Liver (tissue), 9 donors: ENCODE data around the gene RAN. TPM values are rescaled to one million over a fixed set of nuclear protein-coding genes. Genes with fewer than 3 reads are reported as not detected.

ENCODE experiments used
- DNase-seq: peaks from one replicate; pipeline ENCODE4 v3.0.0-alpha.2; 2017; ENCODE audit warnings: low spot score
- H3K27ac ChIP-seq, 2 donors: one replicate each; pipeline ENCODE4 v1.7.0; 2013; ENCODE audit warnings: inconsistent platforms in 2 of 2, low read length in 2 of 2, control low read depth in 1 of 2, low read depth in 1 of 2, mild to moderate bottlenecking in 1 of 2
- H3K27me3 ChIP-seq, 4 donors: one replicate each; pipeline versions ENCODE4 v1.6.1 to v1.7.0; 2013; ENCODE audit warnings: low read length in 3 of 4, inconsistent platforms in 1 of 4, mild to moderate bottlenecking in 1 of 4, moderate library complexity in 1 of 4; ENCODE audit not compliant: control insufficient read depth in 4 of 4, insufficient read depth in 4 of 4
- H3K36me3 ChIP-seq, 4 donors: one replicate each; pipeline versions ENCODE4 v1.6.1 to v1.7.0; 2013; ENCODE audit warnings: low read length in 3 of 4, mild to moderate bottlenecking in 3 of 4, low read depth in 1 of 4, moderate library complexity in 1 of 4; ENCODE audit not compliant: control insufficient read depth in 4 of 4, insufficient read depth in 3 of 4
- H3K4me1 ChIP-seq, 4 donors: one replicate each; pipeline versions ENCODE4 v1.6.1 to v1.7.0; 2013; ENCODE audit warnings: low read length in 3 of 4, mild to moderate bottlenecking in 3 of 4, moderate library complexity in 1 of 4; ENCODE audit not compliant: control insufficient read depth in 4 of 4, insufficient read depth in 4 of 4
- H3K4me3 ChIP-seq, 3 donors: one replicate each; pipeline versions ENCODE4 v1.6.1 to v1.7.0; 2013; ENCODE audit warnings: low read length in 3 of 3, control low read depth in 1 of 3, low read depth in 1 of 3, mild to moderate bottlenecking in 1 of 3
- H3K9ac ChIP-seq, 2 donors: one replicate each; pipeline ENCODE4 v1.7.0; 2013; ENCODE audit warnings: low read length in 2 of 2, mild to moderate bottlenecking in 2 of 2, moderate library complexity in 2 of 2, control low read depth in 1 of 2, low read depth in 1 of 2
- H3K9me3 ChIP-seq, 4 donors: one replicate each; pipeline versions ENCODE4 v1.6.1 to v1.7.0; 2013; ENCODE audit warnings: low read length in 3 of 4; ENCODE audit not compliant: control insufficient read depth in 4 of 4
- EGR1 ChIP-seq, 2 donors: IDR thresholded peaks; 2 replicates each; pipeline ENCODE4 v1.6.1; 2016 to 2018; ENCODE audit warnings: antibody characterized with exemption in 2 of 2, low read depth in 2 of 2
- FOXA1 ChIP-seq: IDR thresholded peaks from 2 replicates; pipeline ENCODE4 v1.6.1; 2016; ENCODE audit warnings: antibody characterized with exemption
- GABPA ChIP-seq, 2 donors: IDR thresholded peaks in 1 of 2; conservative IDR thresholded peaks in 1 of 2; 2 replicates each; pipeline ENCODE4 v1.6.1; 2016; ENCODE audit warnings: antibody characterized with exemption in 2 of 2, mild to moderate bottlenecking in 1 of 2, moderate library complexity in 1 of 2
- HNF4A ChIP-seq, 2 donors: conservative IDR thresholded peaks; 2 replicates each; pipeline ENCODE4 v1.6.1; 2016; ENCODE audit warnings: antibody characterized with exemption in 2 of 2, mild to moderate bottlenecking in 2 of 2
- JUND ChIP-seq, 2 donors: IDR thresholded peaks; 2 replicates each; pipeline ENCODE4 v1.6.1; 2016; ENCODE audit warnings: antibody characterized with exemption in 2 of 2
- NR2F2 ChIP-seq: IDR thresholded peaks from 2 replicates; pipeline ENCODE4 v1.6.1; 2016; ENCODE audit warnings: antibody characterized with exemption
- RAD21 ChIP-seq, 2 donors: IDR thresholded peaks; 2 replicates each; pipeline ENCODE4 v1.6.1; 2016; ENCODE audit warnings: antibody characterized with exemption in 2 of 2, mild to moderate bottlenecking in 2 of 2
- RXRA ChIP-seq, 2 donors: IDR thresholded peaks; 2 replicates each; pipeline ENCODE4 v1.6.1; 2017 to 2018; ENCODE audit warnings: antibody characterized with exemption in 2 of 2, mild to moderate bottlenecking in 1 of 2
- SP1 ChIP-seq: IDR thresholded peaks from 2 replicates; pipeline ENCODE4 v1.6.1; 2018; ENCODE audit warnings: antibody characterized with exemption, mild to moderate bottlenecking
- TAF1 ChIP-seq: conservative IDR thresholded peaks from 2 replicates; pipeline ENCODE4 v1.6.1; 2016; ENCODE audit warnings: antibody characterized with exemption, mild to moderate bottlenecking
- WGBS: extraction: QIAGEN DNeasy Blood & Tissue Kit; methylation state at CpG from one replicate; pipeline ENCODE4 v1.1.7; 2013; 5-methylcytosine and 5-hydroxymethylcytosine counted together
- polyA plus RNA-seq, 2 donors: library from polyadenylated mRNA; stranded (reverse) in 1 of 2; unstranded in 1 of 2; fragments of 200-250 nt in 1 of 2; fragments of >200 nt in 1 of 2; fragmentation: Nextera tagmentation in 1 of 2; extraction: Ambion mirVana in 1 of 2; gene quantifications; one replicate each; pipeline versions ENCODE4 v1.2.1 to v1.2.3, GENCODE V29; 2013 to 2015
- total RNA-seq, 2 donors: library from RNA; depleted of rRNA; stranded (reverse); fragments of >200 nt; gene quantifications; one replicate each; pipeline ENCODE4 v1.2.3, GENCODE V29; 2014
- TF ChIP-seq, protein P1 (sequence below): IDR thresholded peaks from 2 replicates; pipeline ENCODE4 v1.6.1; 2016; ENCODE audit warnings: antibody characterized with exemption
- TF ChIP-seq, protein P2 (sequence below): fragments of 150-350 bp; IDR thresholded peaks from 2 replicates; pipeline ENCODE4 v1.5.1; 2017; ENCODE audit warnings: improper control_type of control experiment, low read depth, low read length; ENCODE audit not compliant: missing input control
- TF ChIP-seq, protein P3 (sequence below): IDR thresholded peaks from 2 replicates; pipeline ENCODE4 v1.6.1; 2016; ENCODE audit warnings: antibody characterized with exemption
- TF ChIP-seq, protein P4 (sequence below): IDR thresholded peaks from 2 replicates; pipeline ENCODE4 v1.6.1; 2016; ENCODE audit warnings: antibody characterized with exemption, mild to moderate bottlenecking
- donor health status: healthy.
- donor health status: healthy.
- donor health status: healthy.
- donor health status: healthy.
- donor health status: healthy.

Gene RAN
- total and polyA plus RNA-seq, 4 donors, result 102 to 281 (median 186) TPM

DNA sequence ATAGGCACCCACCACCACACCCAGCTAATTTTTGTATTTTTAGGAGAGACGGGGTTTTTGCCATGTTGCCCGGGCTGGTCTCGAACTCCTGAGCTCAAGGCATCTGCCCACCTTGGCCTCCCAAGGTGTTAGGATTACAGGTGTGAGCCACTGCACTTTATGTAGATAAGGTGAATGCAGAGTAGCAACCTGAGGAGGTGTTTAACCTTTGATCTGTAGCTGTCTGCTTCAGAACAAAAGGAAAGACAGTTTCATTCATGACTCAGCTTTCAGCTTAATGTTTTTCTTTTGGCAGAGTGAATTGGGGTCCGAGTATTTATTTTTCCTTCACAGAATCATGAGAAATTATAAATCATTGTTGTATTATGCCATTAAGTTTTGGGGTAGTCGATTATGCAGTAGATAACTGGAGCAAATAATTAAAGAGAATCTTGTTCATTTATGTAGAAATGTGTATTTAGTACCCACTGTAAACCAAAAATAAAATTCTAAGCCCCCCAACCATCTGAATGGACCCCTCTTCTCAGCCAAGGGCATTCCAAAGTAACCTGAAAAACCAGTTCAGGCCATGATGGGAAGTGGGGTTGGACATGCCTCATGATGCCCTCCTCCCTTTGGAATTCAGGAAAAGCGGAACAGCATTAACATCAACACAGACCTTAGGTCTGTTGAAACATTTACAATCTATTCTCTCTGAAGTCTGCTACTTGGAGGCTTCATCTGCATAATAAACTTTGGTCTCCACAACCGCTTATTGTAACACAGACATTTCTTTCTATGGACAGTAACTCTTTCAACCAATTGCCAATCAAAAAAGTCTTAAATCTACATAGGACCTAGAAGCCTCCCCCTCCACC, 22.1 kb upstream of the RAN start:
- Histone ChIP-seq H3K9ac (no peak overlapping the region), H3K4me3 (no peak overlapping the region), H3K4me1 (no peaks in the 10 kb centered on the region), H3K9me3 (no peaks in the 10 kb centered on the region), H3K36me3 (no peaks in the 10 kb centered on the region), H3K27ac (no peak overlapping the region), H3K27me3 (no peaks in the 10 kb centered on the region)
- TF ChIP-seq GABPA (IDR thresholded peaks at IDR 0.05 in 1 of 2, conservative IDR thresholded peaks at IDR 0.05 in 1 of 2) (no peak), SP1 (peak; percentile 18), RXRA (IDR thresholded peaks at IDR 0.05) (no peak), JUND (IDR thresholded peaks at IDR 0.05) (no peak), FOXA1 (no peak)
- TF ChIP-seq, protein P1, sequence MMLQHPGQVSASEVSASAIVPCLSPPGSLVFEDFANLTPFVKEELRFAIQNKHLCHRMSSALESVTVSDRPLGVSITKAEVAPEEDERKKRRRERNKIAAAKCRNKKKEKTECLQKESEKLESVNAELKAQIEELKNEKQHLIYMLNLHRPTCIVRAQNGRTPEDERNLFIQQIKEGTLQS, result no peak
- TF ChIP-seq, protein P2, sequence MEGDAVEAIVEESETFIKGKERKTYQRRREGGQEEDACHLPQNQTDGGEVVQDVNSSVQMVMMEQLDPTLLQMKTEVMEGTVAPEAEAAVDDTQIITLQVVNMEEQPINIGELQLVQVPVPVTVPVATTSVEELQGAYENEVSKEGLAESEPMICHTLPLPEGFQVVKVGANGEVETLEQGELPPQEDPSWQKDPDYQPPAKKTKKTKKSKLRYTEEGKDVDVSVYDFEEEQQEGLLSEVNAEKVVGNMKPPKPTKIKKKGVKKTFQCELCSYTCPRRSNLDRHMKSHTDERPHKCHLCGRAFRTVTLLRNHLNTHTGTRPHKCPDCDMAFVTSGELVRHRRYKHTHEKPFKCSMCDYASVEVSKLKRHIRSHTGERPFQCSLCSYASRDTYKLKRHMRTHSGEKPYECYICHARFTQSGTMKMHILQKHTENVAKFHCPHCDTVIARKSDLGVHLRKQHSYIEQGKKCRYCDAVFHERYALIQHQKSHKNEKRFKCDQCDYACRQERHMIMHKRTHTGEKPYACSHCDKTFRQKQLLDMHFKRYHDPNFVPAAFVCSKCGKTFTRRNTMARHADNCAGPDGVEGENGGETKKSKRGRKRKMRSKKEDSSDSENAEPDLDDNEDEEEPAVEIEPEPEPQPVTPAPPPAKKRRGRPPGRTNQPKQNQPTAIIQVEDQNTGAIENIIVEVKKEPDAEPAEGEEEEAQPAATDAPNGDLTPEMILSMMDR, result no peak
- TF ChIP-seq, protein P3, sequence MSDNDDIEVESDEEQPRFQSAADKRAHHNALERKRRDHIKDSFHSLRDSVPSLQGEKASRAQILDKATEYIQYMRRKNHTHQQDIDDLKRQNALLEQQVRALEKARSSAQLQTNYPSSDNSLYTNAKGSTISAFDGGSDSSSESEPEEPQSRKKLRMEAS, result no peak
- DNase-seq, result no peak
- WGBS, result 73% methylated on average over 7 of the region's 7 CpGs

DNA sequence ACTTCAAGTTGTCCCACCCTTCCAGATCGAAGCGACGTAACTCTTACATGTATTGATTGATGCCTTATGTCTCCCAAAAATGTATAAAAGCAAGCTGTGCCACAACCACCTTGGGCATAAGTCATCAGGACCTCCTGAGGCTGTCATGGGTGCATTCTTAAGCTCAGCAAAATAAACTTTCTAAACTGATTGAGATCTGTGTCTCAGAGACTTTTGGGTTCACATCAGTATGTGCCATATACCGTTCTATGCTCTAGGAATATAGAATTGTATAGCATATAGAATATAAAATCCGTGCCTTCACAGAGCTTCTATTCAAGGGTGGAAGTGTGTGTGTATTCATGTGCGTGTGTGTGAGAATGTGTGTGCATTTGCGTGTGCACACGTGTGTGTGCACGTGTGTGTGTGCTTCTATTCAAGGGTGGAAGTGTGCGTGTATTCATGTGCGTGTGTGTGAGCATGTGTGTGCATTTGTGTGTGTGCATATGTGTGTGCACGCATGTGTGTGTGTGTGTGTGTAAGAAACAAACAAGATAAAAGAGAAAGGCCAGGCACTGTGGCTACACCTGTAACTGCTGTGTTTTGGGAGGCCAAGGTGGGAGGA, 21.3 kb upstream of the RAN start:
- TF ChIP-seq GABPA (IDR thresholded peaks at IDR 0.05 in 1 of 2, conservative IDR thresholded peaks at IDR 0.05 in 1 of 2), result no peak
- no peak for TF ChIP-seq EGR1 (IDR thresholded peaks at IDR 0.05; ENCODE audit: low read depth in 2 of 2)
- no peak for TF ChIP-seq SP1
- TF ChIP-seq, protein P2, result no peak
- Histone ChIP-seq H3K4me3 (no peak overlapping the region), H3K4me1 (no peaks in the 10 kb centered on the region), H3K27ac (no peak overlapping the region), H3K27me3 (no peaks in the 10 kb centered on the region), H3K9ac (no peak overlapping the region), H3K36me3 (no peaks in the 10 kb centered on the region), H3K9me3 (no peaks in the 10 kb centered on the region)
- 77% methylated on average over 12 of the region's 12 CpGs for WGBS
- no peak for DNase-seq

DNA sequence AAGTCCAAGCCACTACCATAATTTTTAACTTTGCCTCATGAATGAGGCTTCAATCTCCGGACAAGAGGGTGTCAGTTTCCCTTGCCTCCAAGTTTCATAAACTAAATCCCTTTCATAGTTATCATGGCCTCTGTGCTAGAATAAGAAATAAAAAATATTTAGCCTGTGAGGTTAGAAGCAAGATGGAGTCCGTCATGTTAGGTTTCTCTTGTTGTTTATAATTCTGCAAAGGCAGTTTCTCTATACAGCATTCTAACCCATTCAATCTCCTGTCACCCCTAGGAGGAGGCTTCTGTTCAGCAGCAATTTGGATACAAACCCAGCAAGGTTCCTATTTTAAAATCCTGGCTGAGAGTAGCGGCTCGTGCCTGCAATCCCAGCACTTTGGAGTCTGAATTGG, 15.8 kb upstream of the RAN start:
- Histone ChIP-seq H3K36me3 (no peaks in the 10 kb centered on the region), H3K9me3 (peaks cover 0 to 4% (median 0%) of the 10 kb centered on the region in 4 donors), H3K4me3 (no peak overlapping the region), H3K9ac (no peak overlapping the region), H3K27ac (no peak overlapping the region), H3K27me3 (no peaks in the 10 kb centered on the region), H3K4me1 (no peaks in the 10 kb centered on the region)
- no peak for DNase-seq
- WGBS, result 88% methylated on average over 4 of the region's 4 CpGs
- TF ChIP-seq RAD21 (IDR thresholded peaks at IDR 0.05) (no peak), GABPA (IDR thresholded peaks at IDR 0.05 in 1 of 2, conservative IDR thresholded peaks at IDR 0.05 in 1 of 2) (no peak), FOXA1 (no peak), HNF4A (conservative IDR thresholded peaks at IDR 0.05) (no peak), EGR1 (IDR thresholded peaks at IDR 0.05; ENCODE audit: low read depth in 2 of 2) (no peak), TAF1 (no peak), NR2F2 (no peak)
- TF ChIP-seq, protein P2, result no peak
- TF ChIP-seq, protein P4, sequence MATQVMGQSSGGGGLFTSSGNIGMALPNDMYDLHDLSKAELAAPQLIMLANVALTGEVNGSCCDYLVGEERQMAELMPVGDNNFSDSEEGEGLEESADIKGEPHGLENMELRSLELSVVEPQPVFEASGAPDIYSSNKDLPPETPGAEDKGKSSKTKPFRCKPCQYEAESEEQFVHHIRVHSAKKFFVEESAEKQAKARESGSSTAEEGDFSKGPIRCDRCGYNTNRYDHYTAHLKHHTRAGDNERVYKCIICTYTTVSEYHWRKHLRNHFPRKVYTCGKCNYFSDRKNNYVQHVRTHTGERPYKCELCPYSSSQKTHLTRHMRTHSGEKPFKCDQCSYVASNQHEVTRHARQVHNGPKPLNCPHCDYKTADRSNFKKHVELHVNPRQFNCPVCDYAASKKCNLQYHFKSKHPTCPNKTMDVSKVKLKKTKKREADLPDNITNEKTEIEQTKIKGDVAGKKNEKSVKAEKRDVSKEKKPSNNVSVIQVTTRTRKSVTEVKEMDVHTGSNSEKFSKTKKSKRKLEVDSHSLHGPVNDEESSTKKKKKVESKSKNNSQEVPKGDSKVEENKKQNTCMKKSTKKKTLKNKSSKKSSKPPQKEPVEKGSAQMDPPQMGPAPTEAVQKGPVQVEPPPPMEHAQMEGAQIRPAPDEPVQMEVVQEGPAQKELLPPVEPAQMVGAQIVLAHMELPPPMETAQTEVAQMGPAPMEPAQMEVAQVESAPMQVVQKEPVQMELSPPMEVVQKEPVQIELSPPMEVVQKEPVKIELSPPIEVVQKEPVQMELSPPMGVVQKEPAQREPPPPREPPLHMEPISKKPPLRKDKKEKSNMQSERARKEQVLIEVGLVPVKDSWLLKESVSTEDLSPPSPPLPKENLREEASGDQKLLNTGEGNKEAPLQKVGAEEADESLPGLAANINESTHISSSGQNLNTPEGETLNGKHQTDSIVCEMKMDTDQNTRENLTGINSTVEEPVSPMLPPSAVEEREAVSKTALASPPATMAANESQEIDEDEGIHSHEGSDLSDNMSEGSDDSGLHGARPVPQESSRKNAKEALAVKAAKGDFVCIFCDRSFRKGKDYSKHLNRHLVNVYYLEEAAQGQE, result no peak
